ENCODE data around the gene ZNF710.
"Not testable (repeated sequence)": the region's sequence is repeated elsewhere in the genome, so short reads cannot be mapped to it uniquely, and the experiment has no call there.

ZNF710 gene

DNA sequence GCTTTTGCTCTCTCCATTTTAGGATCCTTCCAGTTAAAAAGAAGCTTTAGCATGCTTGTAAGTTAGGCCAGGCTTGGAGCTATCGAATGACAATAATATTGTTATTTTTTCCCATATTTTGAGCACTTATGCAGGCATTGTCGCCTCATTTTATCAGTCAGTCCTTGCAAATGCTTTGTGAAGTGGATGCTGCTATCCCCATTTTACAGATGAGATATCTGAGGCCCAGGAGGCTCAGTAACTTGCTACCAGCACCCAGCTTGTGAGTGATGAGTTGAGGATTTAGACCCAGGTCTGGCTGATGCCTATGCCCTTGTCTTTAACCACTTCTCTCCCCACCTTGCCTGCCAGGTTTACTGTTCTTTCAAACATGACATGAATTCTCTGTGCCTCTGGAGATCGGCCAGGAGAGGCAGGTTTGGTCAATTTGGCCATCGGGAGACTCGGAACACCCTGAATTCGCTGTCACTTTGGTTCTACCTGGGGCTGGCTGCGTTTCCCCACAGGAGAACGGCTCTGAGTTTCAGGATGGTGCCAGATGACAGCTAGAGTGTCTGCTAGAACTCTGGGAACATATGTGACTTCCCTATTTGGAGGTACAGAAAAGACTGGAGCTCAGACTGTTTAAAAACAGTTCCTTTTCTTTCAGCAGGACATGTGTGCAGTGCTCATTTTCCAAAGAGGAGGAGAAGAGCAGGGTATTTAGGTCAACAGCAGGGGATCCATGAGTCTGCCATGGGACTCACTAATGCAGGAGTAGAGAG is 25.5 kb upstream of the ZNF710 start:
- H3K4me3 ChIP-seq (ENCODE audit: low read length in 2 of 2): no peak overlapping the region

DNA sequence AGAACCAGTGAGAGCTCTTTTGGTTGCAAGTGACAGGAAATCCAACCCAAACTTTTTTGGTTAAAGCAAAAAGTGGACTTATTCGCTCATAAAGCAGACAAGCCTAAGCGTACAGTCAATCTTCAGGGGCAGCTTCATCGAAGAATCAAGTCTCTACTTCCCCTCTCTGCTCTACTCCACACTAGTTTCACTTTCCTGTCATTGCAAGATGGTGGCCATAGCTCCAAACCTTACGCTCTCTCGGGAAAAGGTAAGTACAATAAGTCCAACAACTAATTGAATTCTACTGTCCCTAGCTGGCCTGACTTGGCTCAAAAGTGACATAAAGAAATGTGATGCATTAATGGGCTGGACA is 24.9 kb upstream of the ZNF710 start:
- no peaks in the 10 kb centered on the region for H3K9me3 ChIP-seq (ENCODE audit: control insufficient read depth in 2 of 2, low read length in 2 of 2)
- H3K36me3 ChIP-seq (ENCODE audit: control insufficient read depth in 2 of 2, insufficient read depth in 2 of 2, low read length in 2 of 2): no peaks in the 10 kb centered on the region
- no peaks in the 10 kb centered on the region for H3K27me3 ChIP-seq (ENCODE audit: control insufficient read depth in 1 of 2, insufficient read depth in 2 of 2, low read length in 2 of 2)
- H3K4me3 ChIP-seq (ENCODE audit: low read length in 2 of 2): no peak overlapping the region
- H3K4me1 ChIP-seq (ENCODE audit: control insufficient read depth, insufficient read depth, low read length): no peaks in the 10 kb centered on the region
- H3K27ac ChIP-seq (ENCODE audit: low read length): no peak overlapping the region
- H3K9ac ChIP-seq (ENCODE audit: low read length in 2 of 2): no peak overlapping the region

More for the DNA sequence above, 25.5 kb upstream of the ZNF710 start:
- no peaks in the 10 kb centered on the region for H3K4me1 ChIP-seq (ENCODE audit: control insufficient read depth, insufficient read depth, low read length)
- H3K9me3 ChIP-seq (ENCODE audit: control insufficient read depth in 2 of 2, low read length in 2 of 2): no peaks in the 10 kb centered on the region
- H3K36me3 ChIP-seq (ENCODE audit: control insufficient read depth in 2 of 2, insufficient read depth in 2 of 2, low read length in 2 of 2): no peaks in the 10 kb centered on the region
- no peak overlapping the region for H3K27ac ChIP-seq (ENCODE audit: low read length)
- no peak overlapping the region for H3K9ac ChIP-seq (ENCODE audit: low read length in 2 of 2)
- H3K27me3 ChIP-seq (ENCODE audit: control insufficient read depth in 1 of 2, insufficient read depth in 2 of 2, low read length in 2 of 2): no peaks in the 10 kb centered on the region

DNA sequence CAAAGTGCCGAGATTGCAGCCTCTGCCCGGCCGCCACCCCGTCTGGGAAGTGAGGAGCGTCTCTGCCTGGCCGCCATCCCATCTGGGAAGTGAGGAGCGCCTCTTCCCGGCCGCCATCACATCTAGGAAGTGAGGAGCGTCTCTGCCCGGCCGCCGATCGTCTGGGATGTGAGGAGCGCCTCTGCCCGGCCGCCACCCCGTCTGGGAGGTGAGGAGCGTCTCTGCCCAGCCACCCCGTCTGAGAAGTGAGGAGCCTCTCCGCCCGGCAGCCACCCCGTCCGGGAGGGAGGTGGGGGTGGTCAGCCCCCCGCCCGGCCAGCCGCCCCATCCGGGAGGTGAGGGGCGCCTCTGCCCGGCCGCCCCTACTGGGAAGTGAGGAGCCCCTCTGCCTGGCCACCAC is 23.3 kb upstream of the ZNF710 start:
- H3K27ac ChIP-seq (ENCODE audit: low read length); H3K9ac ChIP-seq (ENCODE audit: low read length in 2 of 2); H3K4me3 ChIP-seq (ENCODE audit: low read length in 2 of 2); H3K9me3 ChIP-seq (ENCODE audit: control insufficient read depth in 2 of 2, low read length in 2 of 2); H3K4me1 ChIP-seq (ENCODE audit: control insufficient read depth, insufficient read depth, low read length); H3K27me3 ChIP-seq (ENCODE audit: control insufficient read depth in 1 of 2, insufficient read depth in 2 of 2, low read length in 2 of 2); H3K36me3 ChIP-seq (ENCODE audit: control insufficient read depth in 2 of 2, insufficient read depth in 2 of 2, low read length in 2 of 2): not testable (repeated sequence)

DNA sequence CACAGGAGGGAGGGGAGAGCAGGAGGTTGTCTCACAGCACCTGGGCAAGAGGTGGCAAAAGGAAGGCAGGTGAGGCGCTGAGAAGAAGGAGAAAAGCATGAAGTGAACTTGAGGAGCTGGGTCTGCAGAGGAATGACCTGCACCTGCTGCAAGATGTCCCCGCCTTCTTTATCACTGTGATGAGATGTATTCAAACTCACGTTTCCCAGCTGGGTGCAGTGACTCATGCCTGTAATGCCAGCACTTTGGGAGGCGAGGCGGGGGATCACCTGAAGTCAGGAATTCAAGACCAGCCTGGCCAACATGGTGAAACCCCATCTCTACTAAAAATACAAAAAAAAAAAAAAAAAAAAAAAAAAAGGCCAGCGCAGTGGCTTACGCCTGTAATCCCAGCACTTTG is 22.2 kb upstream of the ZNF710 start:
- Histone ChIP-seq H3K27ac (ENCODE audit: low read length) (no peak overlapping the region), H3K9me3 (ENCODE audit: control insufficient read depth in 2 of 2, low read length in 2 of 2) (no peaks in the 10 kb centered on the region), H3K4me1 (ENCODE audit: control insufficient read depth, insufficient read depth, low read length) (no peaks in the 10 kb centered on the region), H3K36me3 (ENCODE audit: control insufficient read depth in 2 of 2, insufficient read depth in 2 of 2, low read length in 2 of 2) (no peaks in the 10 kb centered on the region), H3K9ac (ENCODE audit: low read length in 2 of 2) (no peak overlapping the region), H3K4me3 (ENCODE audit: low read length in 2 of 2) (no peak overlapping the region), H3K27me3 (ENCODE audit: control insufficient read depth in 1 of 2, insufficient read depth in 2 of 2, low read length in 2 of 2) (no peaks in the 10 kb centered on the region)

DNA sequence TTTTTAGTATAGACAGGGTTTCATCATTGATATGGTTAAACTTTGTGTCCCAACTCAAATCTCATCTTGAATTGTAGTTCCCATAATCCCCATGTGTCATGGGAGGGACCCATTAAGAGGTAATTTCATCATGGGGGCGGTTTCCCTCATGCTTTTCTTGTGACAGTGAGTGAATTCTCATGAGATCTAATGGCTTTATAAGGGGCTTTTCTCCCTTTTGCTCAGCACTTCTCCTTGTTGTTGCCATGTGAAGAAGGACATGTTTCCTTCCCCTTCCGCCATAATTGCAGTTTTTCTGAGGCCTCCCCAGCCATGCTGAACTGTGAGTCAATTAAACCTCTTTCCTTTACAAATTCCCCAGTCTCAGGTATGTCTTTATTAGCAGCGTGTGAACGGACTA is 20.2 kb upstream of the ZNF710 start:
- Histone ChIP-seq H3K27ac (ENCODE audit: low read length) (no peak overlapping the region), H3K36me3 (ENCODE audit: control insufficient read depth in 2 of 2, insufficient read depth in 2 of 2, low read length in 2 of 2) (no peaks in the 10 kb centered on the region)

DNA sequence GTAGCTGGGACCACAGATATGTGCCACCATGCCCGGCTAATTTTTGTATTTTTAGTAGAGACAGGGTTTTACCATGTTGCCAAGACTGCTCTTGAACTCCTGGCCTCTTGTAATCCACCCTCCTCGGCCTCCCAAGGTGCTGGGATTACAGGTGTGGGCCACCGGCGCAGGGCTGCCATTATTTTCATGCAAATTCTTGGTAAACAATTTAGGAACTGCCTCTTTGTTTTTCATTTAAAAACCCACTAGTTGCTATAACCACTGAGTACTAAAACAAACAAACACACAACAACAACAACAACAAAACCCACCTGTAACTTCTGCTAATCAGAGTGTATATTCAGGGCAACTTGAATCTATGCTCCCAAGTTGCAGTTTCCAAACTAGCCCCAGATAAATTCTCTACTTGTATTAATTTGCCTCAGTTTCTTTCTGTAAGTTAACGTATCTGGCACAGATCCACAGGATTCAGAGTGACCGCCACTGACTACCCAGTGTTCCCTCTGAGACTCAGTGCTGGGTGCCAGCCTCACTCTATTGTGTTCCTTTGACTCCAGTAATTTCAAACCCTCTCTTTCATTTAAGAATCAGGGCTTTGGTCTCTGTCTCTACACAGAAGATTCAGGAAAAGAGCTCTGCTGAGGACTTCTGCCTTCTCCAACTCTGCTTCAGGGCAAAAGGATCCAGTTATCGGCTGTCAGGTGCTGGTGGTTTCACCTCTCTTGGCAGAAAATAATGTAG is 18.6 kb upstream of the ZNF710 start:
- Histone ChIP-seq H3K9ac (ENCODE audit: low read length in 2 of 2) (no peak overlapping the region), H3K27ac (ENCODE audit: low read length) (no peak overlapping the region), H3K36me3 (ENCODE audit: control insufficient read depth in 2 of 2, insufficient read depth in 2 of 2, low read length in 2 of 2) (no peaks in the 10 kb centered on the region), H3K27me3 (ENCODE audit: control insufficient read depth in 1 of 2, insufficient read depth in 2 of 2, low read length in 2 of 2) (no peaks in the 10 kb centered on the region), H3K4me3 (ENCODE audit: low read length in 2 of 2) (no peak overlapping the region), H3K9me3 (ENCODE audit: control insufficient read depth in 2 of 2, low read length in 2 of 2) (peaks cover 4 to 7% of the 10 kb centered on the region in 2 donors), H3K4me1 (ENCODE audit: control insufficient read depth, insufficient read depth, low read length) (no peaks in the 10 kb centered on the region)

More for the DNA sequence above, 20.2 kb upstream of the ZNF710 start:
- Histone ChIP-seq H3K27me3 (ENCODE audit: control insufficient read depth in 1 of 2, insufficient read depth in 2 of 2, low read length in 2 of 2) (no peaks in the 10 kb centered on the region), H3K9ac (ENCODE audit: low read length in 2 of 2) (no peak overlapping the region), H3K4me3 (ENCODE audit: low read length in 2 of 2) (no peak overlapping the region), H3K4me1 (ENCODE audit: control insufficient read depth, insufficient read depth, low read length) (no peaks in the 10 kb centered on the region), H3K9me3 (ENCODE audit: control insufficient read depth in 2 of 2, low read length in 2 of 2) (peaks cover 4 to 7% of the 10 kb centered on the region in 2 donors)

DNA sequence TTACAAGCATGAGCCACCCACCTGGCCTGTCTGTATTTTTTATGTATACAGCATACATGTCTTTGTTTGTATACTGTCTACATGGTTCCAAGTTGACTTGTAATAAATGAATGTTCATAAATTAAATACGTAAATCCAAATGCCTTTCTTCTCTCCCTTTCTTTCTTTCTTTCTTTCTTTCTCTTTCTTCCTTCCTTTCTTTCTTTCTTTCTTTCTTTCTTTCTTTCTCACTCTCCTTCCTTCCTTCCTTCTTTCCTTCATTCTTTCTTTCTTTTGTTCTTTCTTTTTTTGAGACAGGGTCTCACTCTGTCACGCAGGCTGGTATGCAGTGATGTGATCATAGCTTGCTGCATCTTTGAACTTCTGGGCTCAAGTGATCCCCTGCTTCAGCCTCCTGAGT is 17.1 kb upstream of the ZNF710 start:
- H3K27me3 ChIP-seq (ENCODE audit: control insufficient read depth in 1 of 2, insufficient read depth in 2 of 2, low read length in 2 of 2): no peaks in the 10 kb centered on the region
- H3K27ac ChIP-seq (ENCODE audit: low read length): no peak overlapping the region
- H3K4me1 ChIP-seq (ENCODE audit: control insufficient read depth, insufficient read depth, low read length): no peaks in the 10 kb centered on the region
- H3K36me3 ChIP-seq (ENCODE audit: control insufficient read depth in 2 of 2, insufficient read depth in 2 of 2, low read length in 2 of 2): no peaks in the 10 kb centered on the region
- no peak overlapping the region for H3K9ac ChIP-seq (ENCODE audit: low read length in 2 of 2)
- H3K4me3 ChIP-seq (ENCODE audit: low read length in 2 of 2): no peak overlapping the region
- H3K9me3 ChIP-seq (ENCODE audit: control insufficient read depth in 2 of 2, low read length in 2 of 2): peaks cover 4 to 7% of the 10 kb centered on the region in 2 donors

DNA sequence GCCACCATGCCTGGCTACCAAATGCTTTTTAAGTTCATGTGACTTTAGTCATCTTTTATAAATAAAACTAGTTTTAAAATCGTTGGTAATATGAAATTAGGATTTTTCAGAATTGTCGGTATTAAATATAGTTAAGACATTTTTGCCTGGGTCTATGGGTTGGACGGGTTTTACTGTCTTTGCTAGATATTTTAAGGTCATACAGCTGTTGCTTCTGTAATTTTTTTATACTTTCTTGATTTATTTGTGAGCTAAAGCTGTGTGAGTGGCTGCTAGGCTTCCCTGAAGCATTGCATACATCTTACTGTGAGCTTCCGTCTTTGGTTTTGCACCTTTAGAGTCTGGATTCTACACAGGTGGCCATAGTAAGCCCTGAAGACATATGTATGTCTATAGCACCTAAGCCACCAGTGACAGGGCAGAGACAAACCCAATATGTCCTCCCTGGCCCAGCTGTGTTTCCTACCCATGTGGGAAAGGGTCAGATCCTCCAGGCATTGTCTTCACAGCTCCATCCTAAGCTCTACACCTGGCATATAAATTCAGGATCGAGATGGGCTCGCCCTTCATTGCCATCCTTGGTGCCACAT is 16.6 kb upstream of the ZNF710 start:
- no peak overlapping the region for H3K4me3 ChIP-seq (ENCODE audit: low read length in 2 of 2)
- no peak overlapping the region for H3K9ac ChIP-seq (ENCODE audit: low read length in 2 of 2)
- H3K27ac ChIP-seq (ENCODE audit: low read length): no peak overlapping the region
- no peaks in the 10 kb centered on the region for H3K36me3 ChIP-seq (ENCODE audit: control insufficient read depth in 2 of 2, insufficient read depth in 2 of 2, low read length in 2 of 2)
- H3K9me3 ChIP-seq (ENCODE audit: control insufficient read depth in 2 of 2, low read length in 2 of 2): peaks cover 4 to 7% of the 10 kb centered on the region in 2 donors
- no peaks in the 10 kb centered on the region for H3K4me1 ChIP-seq (ENCODE audit: control insufficient read depth, insufficient read depth, low read length)
- H3K27me3 ChIP-seq (ENCODE audit: control insufficient read depth in 1 of 2, insufficient read depth in 2 of 2, low read length in 2 of 2): no peaks in the 10 kb centered on the region

DNA sequence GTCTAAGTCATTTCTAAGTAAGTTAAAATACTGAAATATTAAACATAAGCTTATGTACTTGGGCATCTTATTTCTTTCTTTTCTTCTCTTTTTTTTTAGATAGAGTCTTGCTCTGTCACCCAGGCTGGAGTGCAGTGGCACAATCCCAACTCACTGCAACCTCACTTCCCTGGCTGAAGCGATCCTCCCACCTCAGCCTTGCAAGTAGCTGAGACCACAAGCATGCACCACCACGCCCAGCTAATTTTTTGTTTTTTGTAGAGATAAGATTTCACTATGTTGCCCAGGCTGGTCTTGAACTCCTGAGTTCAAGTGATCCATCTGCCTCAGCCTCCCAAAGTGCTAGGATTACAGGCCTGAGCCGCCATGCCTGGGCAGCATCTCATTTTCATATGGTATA is 16.0 kb upstream of the ZNF710 start:
- Histone ChIP-seq H3K36me3 (ENCODE audit: control insufficient read depth in 2 of 2, insufficient read depth in 2 of 2, low read length in 2 of 2) (no peaks in the 10 kb centered on the region), H3K27me3 (ENCODE audit: control insufficient read depth in 1 of 2, insufficient read depth in 2 of 2, low read length in 2 of 2) (no peaks in the 10 kb centered on the region), H3K9me3 (ENCODE audit: control insufficient read depth in 2 of 2, low read length in 2 of 2) (peaks cover 4 to 7% of the 10 kb centered on the region in 2 donors), H3K4me3 (ENCODE audit: low read length in 2 of 2) (no peak overlapping the region), H3K9ac (ENCODE audit: low read length in 2 of 2) (no peak overlapping the region), H3K27ac (ENCODE audit: low read length) (no peak overlapping the region), H3K4me1 (ENCODE audit: control insufficient read depth, insufficient read depth, low read length) (no peaks in the 10 kb centered on the region)

DNA sequence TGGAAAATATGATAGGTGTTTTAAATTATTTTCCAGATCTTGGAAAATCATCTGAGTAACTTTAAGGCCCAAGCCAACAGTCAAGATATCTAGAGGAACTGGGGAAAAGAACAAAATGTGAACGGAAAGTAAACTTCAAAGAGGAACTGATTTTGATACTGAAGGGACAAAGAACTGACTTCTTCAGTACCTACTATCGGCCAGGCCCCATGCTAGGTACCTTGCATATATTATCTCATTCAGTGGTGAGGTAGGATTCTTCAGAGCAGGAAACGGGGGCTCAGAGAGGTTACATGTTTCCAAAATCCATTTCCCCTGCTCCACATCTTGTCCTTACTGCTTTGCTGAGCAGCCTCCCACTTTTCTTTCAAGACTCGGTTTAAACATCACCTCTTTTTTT is 9.8 kb upstream of the ZNF710 start:
- H3K27ac ChIP-seq (ENCODE audit: low read length): no peak overlapping the region
- no peaks in the 10 kb centered on the region for H3K4me1 ChIP-seq (ENCODE audit: control insufficient read depth, insufficient read depth, low read length)
- no peaks in the 10 kb centered on the region for H3K27me3 ChIP-seq (ENCODE audit: control insufficient read depth in 1 of 2, insufficient read depth in 2 of 2, low read length in 2 of 2)

DNA sequence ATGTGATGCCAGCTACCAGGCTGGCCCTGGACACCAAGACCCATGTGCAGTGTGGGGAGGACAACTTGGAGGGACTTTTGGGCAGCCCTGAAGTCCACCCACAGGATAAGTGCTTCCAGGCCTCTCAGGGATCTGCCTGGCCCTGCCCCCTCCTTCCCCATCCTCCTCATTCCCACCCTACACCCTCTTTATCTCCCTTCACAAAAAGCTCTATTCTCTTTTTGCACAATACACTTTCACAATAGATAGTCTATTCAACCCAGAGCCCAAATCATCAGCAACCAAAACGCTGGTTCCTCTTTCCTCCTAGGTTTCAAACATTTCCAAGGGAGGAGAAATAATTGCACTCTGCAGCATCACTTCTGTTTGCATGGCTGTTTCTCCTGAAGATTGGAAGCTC is 7.8 kb upstream of the ZNF710 start:
- Histone ChIP-seq H3K9ac (ENCODE audit: low read length in 2 of 2) (no peak overlapping the region), H3K27ac (ENCODE audit: low read length) (no peak overlapping the region), H3K27me3 (ENCODE audit: control insufficient read depth in 1 of 2, insufficient read depth in 2 of 2, low read length in 2 of 2) (no peaks in the 10 kb centered on the region), H3K9me3 (ENCODE audit: control insufficient read depth in 2 of 2, low read length in 2 of 2) (no peaks in the 10 kb centered on the region), H3K36me3 (ENCODE audit: control insufficient read depth in 2 of 2, insufficient read depth in 2 of 2, low read length in 2 of 2) (no peaks in the 10 kb centered on the region), H3K4me3 (ENCODE audit: low read length in 2 of 2) (no peak overlapping the region), H3K4me1 (ENCODE audit: control insufficient read depth, insufficient read depth, low read length) (no peaks in the 10 kb centered on the region)

More for the DNA sequence above, 9.8 kb upstream of the ZNF710 start:
- Histone ChIP-seq H3K9ac (ENCODE audit: low read length in 2 of 2) (no peak overlapping the region), H3K4me3 (ENCODE audit: low read length in 2 of 2) (no peak overlapping the region), H3K36me3 (ENCODE audit: control insufficient read depth in 2 of 2, insufficient read depth in 2 of 2, low read length in 2 of 2) (no peaks in the 10 kb centered on the region), H3K9me3 (ENCODE audit: control insufficient read depth in 2 of 2, low read length in 2 of 2) (no peaks in the 10 kb centered on the region)

All from stomach smooth muscle (tissue), 2 donors.